Gastrocnemius medialis (tissue), 4 donors: Measurements from ENCODE around the gene AMIGO3.

Experiments used
- CTCF ChIP-seq, 5 experiments: fragments of 450-650 bp in 3 of 5; fragments of 200-600 bp in 2 of 5; sonication (generic) in 2 of 5; IDR thresholded peaks in 4 of 5; conservative IDR thresholded peaks in 1 of 5; 1 replicate in 4 of 5; 2 replicates in 1 of 5; pipeline ENCODE4 v1.5.1; 2016 to 2019; ENCODE audit warnings: antibody characterized with exemption in 5 of 5, mild to moderate bottlenecking in 3 of 5, moderate library complexity in 3 of 5
- POLR2A ChIP-seq, 2 donors: fragments of 450-650 bp; IDR thresholded peaks; one replicate each; pipeline ENCODE4 v1.6.1; 2017; ENCODE audit warnings: antibody characterized with exemption in 2 of 2, mild to moderate bottlenecking in 2 of 2, moderate library complexity in 2 of 2

GRCh38 chr3:49763981-49764380, 44.5 kb upstream of the AMIGO3 start:
- TF ChIP-seq CTCF (IDR thresholded peaks at IDR 0.05 in 4 of 5, conservative IDR thresholded peaks at IDR 0.05 in 1 of 5) (no peak), POLR2A (IDR thresholded peaks at IDR 0.05) (no peak)
